GM21528 (cell line): ENCODE results near the gene CERS4.
"Not testable (repeated sequence)": the region's sequence is repeated elsewhere in the genome, so short reads cannot be mapped to it uniquely, and the experiment has no call there.

Source experiments
- ATAC-seq: cut with Tn5 transposase; IDR thresholded peaks from one replicate; pipeline ENCODE4 v1.9.1; 2021; ENCODE audit warnings: mild to moderate bottlenecking, moderate library complexity; ENCODE audit not compliant: unreplicated experiment, low FRiP score

Gene CERS4

DNA sequence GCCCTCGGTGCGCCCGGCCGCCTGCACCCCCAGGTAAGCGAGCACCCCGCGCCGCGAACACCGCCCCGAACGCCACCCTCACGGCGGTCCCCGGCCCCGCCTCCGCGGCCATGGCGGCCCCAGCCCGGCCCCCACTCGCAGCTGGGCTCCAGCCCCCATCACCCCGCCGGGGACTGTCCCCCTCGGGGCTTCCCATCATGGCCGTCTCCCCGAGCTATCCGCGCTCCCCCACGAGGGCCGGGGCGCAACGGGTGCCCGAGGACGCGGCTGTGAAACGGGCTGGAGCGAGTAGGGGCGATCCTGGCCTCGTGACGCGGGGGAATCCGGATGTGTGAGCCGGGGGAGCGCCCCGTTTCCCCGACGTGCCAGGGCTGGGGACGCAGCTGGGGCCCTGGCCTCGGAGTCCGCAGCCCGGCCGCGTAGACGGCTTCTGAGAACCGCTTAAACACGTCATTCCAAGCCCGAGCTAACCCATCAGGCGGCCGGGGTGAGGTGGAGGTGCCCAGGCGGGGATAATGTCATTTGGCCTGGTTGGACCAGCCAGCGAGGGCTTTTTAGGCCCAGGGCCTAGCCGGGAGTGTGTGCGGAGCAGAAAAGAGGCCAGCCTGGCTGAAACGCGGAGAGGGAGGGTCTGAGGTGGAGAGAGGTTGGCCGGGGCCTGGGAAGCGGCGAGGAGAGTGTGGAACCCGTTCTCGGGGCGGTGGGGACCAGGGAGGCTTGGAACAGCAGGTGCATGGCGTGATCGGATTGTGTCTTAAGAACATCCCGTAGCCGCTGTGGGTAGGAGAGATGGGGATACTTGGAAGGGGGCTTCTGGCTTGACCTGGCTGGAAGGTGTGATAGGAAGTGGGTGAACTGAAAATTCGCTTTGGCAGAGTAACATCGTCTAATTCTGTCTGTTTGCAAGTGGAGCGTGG is 550 bp downstream of the CERS4 start:
- ATAC-seq, result peak; percentile 54

DNA sequence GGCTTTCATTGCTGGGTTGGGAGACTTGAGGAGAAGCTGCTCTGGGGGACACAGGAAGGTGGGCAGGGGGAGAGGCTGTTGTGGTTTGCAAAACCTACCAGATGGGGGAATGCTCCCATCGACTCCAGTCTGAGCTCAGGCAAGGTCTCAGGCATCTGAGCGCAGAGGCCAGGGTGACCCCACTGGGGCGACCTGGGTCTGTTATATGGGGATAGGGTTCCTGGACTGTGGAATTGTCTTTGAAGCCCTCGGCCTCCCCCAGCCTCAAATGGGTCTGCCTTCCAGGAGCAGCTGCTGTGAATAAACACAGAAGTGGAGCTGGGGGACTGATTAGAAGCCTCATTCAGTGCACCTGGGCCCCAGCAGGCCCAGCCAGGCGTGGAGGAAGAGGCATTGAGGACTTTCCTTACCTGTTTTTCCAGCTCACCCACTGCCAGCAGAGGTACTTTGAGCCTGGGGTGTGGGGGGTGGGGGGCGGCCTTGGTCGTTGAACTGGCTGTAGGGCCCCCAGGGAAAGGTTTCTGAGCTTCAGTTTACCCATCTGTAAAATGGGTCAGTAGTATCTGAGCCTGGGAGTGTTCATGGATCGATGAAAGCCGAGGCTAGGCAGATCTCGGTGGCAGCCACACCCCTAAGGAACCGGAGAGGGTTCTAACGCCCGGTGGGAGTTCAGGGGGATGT is 1.4 kb downstream of the CERS4 start:
- ATAC-seq, result no peak

DNA sequence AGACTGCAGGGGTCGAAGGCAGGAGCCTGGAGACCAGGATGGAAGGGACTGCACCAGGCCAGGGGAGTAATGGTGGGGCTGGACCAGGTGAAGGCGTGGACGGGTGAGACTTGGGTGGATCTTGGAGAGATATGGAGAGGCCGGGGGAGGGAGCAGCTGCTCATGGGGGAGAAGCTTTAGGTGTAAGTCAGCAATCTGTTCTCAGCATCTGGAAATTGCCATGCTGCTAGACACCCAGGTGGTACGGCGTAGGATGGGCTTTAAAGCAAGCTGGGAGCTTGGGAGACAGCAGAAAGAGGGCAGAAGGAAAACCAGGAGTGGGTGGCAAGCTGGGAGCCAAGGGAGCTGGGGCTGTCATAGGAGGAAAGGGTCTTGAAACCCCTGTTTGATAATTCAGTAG is 3.0 kb downstream of the CERS4 start:
- no peak for ATAC-seq

DNA sequence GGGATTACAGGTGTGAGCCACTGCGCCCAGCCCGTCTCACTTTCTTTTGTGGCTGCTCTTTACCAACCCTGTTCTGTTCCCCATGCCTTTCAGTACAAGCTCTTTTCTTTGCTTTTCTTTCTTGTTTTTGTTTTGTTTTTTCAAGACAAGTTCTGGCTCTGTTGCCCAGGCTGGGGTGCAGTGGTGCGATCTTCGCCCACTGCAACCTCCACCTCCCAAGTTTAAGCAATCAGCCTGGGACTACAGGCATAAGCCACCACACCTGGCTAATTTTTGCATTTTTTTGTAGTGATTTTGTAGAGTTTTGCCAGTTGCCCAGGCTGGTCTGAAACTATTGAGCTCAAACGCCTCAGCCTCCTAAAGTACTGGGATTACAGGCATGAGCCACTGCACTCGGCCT is 3.7 kb downstream of the CERS4 start:
- no peak for ATAC-seq

DNA sequence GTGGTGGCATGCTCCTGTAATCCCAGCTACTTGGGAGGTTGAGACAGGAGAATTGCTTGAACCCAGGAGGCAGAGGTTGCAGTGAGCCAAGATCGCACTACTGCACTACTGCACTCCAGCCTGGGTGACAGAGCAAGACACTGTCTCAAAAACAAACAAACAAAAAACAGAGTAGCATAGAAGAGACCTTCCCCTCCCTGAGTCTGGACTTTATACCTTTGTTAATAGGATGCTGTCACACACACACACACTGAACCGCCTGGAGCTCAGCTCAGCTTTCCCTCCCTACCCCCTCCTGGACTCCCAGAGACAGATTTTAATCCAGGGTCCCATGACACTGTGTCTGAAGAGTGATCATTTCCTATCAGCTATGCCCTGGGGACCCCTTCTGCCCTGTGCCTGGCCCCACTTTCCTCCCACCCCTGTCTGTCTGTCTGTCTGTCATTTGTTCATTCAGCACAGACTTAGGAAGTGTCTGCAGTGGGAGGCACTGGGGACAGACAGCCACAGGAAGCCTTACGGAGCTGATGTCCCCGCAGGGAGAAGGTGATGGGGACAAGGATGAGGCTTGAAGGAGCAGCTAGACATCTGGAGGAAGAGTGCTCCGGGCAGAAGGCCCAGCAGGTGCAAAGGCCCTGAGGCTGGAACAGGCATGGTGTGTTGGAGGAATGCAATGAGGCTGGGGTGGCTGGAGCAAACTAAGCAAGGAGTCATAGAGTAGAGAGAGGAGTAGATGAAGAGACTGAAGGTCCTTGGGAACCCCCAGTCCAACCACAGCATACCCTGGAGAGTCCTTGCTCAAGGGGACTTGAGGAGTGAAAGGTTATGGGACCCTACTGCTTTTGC is 4.9 kb downstream of the CERS4 start:
- no peak for ATAC-seq

DNA sequence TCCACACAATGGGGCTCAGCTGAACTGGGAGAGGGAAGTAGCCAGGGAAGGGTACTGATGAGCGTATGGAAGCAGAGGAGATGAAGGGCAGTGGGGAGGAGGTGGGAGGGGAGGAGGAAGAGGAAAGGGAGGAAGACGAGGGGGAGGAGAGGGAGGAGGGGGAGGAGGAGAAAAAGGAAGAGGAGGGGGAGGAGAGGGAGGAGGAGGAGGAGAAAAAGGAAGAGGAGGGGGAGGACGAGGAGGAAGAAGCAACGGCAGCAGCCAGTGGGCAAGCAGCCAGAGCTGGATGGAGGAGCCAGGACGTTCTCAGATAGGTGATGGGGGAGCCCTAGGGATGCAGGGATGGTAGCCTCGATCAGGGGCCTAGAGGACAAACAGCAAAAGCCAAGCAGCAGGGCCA is 5.6 kb downstream of the CERS4 start:
- no peak for ATAC-seq

DNA sequence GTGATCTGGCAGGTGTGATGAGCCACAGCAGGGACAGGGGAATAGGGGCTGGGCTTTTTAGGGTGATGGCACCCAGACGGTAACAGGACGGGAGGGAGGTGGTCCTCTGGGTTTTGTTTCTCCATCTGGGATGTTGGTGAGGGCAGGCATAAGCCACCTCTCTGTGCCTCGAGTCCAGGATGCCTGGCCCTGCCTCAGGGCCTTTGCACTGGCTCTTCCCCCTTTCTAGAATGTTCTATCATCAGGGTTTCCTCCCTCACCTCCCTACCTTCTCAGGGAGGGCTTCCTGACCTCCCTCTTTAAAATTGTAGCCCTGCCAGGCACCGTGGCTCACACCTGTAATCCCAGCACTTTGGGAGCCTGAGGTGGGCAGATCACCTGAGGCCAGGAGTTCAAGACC is 6.6 kb downstream of the CERS4 start:
- ATAC-seq, result no peak

DNA sequence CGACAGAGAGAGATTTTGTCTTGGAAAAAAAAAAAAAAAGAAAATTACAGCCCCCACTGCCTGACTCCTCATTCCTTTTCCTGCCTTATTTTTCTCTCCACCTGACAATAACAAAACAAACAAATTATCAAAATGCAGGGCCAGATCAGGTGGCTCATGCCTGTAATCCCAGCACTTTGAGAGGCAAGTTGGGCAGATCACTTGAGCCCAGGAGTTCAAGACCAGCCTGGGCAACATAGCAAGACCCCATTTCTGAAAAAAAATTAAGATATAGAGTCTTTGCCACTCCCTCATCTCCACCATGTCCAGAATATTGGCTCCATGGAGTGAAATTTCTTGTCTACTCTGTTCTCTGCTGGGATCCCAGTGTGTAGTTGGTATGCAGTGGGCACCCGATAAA is 7.2 kb downstream of the CERS4 start:
- no peak for ATAC-seq

DNA sequence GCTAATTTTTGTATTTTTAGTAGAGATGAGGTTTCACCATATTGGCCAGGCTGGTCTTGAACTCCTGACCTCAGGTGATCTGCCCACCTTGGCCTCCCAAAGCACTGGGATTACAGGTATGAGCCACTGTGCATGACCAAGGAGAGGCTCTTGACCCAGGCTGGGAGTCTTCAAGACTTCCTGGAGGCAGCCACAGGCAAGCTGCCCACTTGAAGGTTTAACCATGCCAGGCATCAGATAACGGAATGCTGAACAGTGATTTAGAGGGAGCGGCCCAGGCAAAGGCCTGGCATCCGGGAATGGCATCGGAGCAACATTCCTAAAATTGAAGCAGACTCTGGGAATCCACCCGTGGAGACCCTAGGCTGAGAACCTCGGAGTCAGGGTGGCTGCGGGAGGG is 9.0 kb downstream of the CERS4 start:
- not testable (repeated sequence) for ATAC-seq

DNA sequence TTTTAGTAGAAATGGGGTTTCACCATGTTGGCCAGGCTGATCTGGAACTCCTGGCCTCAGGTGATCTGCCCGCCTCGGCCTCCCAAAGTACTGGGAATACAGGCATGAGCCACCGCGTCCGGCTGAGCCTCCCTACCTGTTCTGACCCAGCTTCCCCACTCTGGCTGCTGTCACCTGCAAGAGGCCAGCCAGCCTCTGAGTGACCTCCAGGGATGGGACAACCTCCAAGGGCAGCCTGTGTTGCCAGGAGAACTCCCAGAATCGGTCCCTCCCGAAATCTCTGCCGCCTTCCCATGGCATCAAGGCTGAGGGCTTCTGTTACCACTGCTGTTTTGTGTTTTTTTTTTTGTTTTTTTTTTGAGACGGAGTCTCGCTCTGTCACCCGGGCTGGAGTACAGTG is 11.3 kb downstream of the CERS4 start:
- ATAC-seq, result no peak

DNA sequence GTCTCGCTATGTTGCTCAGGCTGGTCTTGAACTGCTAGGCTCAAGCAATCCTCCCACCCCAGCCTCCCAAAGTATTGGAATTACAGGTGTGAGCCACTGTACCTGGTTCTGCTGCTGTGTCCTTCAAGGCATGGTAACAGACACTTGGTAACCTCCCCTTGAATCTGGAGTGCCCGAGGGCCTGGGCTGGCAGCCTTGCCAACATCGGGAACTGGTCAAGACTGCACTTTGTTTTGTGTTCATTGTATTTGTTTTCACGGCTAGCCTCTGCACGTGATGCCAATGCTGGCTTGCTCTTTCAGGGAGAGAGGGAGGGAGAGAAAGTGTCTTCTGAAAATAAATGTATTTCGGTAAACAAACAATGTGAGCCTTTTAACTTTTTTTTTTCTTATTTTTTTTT is 12.0 kb downstream of the CERS4 start:
- ATAC-seq, result no peak

DNA sequence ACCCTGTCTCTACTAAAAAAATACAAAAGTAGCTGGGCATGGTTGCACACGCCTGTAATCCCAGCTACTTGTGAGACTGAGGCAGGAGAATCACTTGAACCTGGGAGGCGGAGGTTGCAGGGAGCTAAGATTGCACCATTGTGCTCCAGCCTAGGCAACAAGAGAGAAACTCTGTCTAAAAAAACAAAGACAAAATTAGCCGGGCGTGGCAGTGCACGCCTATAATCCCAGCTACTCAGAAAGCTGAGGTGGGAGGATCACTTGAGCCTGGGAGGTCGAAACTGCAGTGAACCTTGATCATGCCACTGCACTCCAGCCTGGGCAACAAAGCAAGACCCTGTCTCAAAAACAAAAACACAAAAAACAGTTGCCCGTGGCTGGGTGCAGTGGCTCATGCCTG is 14.3 kb downstream of the CERS4 start:
- not testable (repeated sequence) for ATAC-seq

DNA sequence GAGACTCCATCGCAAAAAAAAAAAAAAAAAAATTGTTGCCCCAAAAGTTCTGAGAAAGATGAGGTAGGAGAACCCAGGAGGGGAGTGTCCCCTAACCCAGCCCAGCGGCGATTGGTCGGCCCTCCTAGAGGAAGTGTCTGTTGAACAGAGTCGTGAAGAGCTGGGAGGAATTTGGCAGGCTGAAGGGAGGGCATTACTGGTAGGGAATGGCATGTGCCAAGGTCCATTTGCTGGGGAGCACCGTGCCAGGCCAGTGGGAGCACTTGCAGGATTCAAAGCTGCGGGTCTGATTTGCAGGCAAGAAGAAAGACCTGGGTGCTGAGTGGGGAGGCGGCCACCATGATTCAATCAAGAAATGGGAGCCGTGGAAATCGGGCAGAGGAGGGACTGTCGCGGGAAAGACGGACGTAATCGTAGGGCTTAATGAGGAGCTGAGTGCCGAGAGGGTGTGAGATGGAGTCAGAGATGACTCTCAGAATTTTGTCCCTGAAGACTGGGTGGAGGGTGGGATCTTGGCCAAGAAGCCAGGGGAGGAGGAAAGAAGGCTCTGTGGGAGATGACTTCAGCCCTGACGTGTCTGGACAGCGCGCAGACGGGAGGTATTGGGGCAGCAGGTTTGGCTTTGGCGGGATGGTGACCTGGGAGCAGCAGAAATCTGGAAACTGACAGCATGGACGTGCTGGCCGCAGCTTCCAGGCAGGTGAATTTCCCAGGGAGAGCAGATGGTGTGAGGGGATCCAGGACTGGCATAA is 15.4 kb downstream of the CERS4 start:
- no peak for ATAC-seq

DNA sequence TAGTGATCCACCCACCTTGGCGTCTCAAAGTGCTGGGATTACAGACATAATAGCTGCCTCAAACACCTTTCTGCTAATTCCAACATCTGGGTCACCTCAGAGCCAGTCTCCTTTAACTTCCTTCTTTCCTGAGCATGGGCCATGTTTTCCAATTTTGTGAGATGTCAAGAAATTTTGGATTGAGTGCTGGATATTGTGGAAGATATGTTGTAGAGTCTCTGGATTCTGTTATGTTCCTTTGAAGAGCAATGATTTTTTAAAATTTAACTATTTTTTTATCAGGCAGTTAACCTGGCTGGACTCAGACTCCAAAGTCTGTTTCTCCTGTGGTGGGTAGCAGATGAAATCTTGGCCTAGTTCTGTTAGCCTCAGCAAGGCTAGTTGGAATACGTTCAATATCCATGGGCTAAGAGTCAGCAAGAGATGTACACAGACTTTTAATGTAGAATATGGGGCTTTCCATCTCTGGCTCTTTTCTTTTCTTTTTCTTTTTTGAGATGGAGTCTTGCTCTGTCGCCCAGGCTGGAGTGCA is 22.0 kb downstream of the CERS4 start:
- no peak for ATAC-seq

DNA sequence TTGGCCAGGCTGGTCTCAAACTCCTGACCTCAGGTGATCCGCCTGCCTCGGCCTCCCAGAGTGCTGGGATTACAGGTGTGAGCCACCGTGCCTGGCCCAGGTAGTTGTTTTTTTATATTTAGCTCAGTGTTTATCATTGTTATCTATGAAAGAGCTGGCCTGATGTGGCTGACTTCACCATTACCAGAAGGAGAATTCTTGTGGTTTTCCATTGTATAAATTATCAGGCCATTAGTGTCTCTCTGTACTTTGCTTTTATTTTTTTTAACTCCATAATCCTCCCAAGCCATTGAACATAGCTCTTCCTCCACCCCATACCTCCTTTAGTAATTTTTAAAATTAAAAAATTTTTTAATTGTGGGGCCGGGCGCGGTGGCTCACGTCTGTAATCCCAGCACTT is 24.2 kb downstream of the CERS4 start:
- no peak for ATAC-seq

DNA sequence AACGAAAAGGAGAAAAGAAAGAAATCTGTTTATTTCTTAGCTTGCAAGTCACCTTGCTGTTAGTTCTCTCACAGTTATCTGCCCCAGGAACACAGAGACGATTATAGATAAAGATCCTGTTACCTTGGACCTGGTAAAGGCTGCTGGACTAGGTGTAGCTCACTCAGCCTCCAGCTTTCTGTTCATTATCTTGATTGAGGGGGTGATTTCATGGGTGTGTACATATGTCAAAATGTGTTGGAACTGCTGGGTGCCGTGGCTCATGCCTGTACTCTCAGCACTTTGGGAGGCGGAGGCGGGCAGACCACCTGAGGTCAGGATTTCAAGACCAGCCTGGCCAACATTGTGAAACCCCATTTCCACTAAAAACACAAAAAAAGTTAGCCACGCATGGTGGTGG is 27.9 kb downstream of the CERS4 start:
- no peak for ATAC-seq

DNA sequence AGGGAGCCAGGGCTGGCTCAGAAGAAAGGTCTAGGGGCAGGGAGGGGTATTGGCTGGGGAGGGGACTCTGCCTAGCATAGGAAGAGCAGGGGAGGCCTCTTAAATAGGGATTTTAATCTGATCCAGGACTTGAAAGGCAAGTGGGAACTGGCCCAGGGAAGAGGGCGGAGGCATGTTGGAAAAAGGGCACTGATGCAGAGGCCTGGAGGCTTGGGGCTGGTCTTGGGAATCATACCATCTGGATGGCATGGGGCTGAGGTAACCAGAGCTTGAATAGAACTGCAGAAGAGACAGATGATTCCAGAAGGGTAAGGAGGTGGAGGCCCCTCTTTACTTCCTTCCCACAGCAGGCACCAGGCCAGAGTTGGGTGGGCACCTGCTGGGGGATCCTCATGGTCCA is 29.1 kb downstream of the CERS4 start:
- ATAC-seq, result no peak

DNA sequence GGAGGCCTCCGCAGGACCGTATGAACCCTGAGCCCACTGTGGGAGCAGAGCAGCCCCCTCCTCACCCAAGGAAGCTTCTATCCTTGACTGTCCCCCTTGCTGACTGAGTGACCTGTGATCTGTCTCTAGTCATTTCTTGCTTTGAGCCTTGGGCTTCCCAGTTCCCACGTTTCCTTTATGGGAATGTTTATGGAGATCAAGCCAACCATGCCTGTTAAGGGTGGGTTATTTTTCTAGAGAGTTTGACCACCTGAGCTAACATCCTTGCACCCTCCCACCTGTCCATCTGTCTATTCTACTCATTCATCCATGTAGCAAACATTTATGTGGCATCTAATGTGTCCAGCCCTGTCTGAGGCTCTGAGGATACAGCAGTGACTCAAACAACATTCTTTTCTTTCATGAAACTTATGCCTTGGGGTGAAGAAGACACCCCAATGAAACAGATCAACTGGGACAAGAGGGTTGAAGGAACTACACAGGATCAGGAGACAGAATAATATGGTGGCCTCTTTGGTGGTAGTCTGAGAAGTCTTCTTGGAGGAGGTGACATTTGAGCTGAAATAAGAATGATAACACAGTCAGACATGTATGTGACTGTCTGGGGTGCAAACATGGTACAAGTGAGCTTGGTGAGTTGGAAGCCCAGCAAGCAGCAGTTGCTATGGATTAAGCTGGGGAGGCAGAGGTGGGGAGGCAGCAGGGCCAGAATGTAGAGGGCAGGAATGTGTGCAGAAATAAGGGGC is 30.5 kb downstream of the CERS4 start:
- ATAC-seq, result no peak
